A673 (cell line): Measurements from ENCODE around the gene GTF2H1.

ENCODE experiments used
- EZH2 ChIP-seq: fragments of 200-600 bp; sonication (generic); IDR thresholded peaks from 2 replicates; pipeline ENCODE4 v1.6.1; 2017; ENCODE audit warnings: borderline replicate concordance, low read depth, mild to moderate bottlenecking, mixed read lengths, antibody characterized with exemption, low read length; ENCODE audit not compliant: poor library complexity, severe bottlenecking
- TF ChIP-seq, protein P1 (sequence below): fragments of 300-800, 200-600 bp; sonication (generic); conservative IDR thresholded peaks from 2 replicates; pipeline ENCODE4 v1.5.1; 2017; ENCODE audit warnings: low read depth, mild to moderate bottlenecking, antibody characterized with exemption, low read length, moderate library complexity, mixed read lengths

DNA sequence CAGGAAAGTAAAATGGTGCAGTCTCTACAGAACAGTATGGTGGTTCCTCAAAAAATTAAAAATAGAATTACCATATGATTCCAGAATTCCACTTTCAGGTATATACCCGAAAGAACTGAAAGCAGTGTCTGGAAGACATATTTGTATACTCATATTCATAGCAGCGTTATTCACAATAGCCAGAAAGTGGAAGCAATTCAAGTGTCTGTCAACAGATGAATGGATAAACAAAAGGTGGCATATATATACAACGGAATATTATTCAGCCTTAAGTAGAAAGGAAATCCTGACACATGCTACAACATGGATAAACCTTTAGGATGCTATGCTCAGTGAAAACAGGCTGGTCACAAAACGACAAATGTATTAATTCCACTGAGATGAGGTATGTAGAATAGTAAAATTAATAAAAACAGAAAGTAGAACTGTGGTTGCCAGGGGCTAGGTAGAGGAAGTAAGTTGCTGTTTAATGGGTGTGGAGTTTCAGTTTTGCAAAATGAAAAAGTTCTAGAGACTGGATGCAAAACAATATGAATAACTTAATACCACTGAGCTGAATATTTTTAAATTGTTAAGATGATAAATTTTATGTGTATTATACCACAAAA lies 41.8 kb upstream of the GTF2H1 start:
- no peak for TF ChIP-seq EZH2
- TF ChIP-seq, protein P1, sequence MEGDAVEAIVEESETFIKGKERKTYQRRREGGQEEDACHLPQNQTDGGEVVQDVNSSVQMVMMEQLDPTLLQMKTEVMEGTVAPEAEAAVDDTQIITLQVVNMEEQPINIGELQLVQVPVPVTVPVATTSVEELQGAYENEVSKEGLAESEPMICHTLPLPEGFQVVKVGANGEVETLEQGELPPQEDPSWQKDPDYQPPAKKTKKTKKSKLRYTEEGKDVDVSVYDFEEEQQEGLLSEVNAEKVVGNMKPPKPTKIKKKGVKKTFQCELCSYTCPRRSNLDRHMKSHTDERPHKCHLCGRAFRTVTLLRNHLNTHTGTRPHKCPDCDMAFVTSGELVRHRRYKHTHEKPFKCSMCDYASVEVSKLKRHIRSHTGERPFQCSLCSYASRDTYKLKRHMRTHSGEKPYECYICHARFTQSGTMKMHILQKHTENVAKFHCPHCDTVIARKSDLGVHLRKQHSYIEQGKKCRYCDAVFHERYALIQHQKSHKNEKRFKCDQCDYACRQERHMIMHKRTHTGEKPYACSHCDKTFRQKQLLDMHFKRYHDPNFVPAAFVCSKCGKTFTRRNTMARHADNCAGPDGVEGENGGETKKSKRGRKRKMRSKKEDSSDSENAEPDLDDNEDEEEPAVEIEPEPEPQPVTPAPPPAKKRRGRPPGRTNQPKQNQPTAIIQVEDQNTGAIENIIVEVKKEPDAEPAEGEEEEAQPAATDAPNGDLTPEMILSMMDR = no peak
